Progenitor cell of endocrine pancreas (in vitro differentiated cells): ENCODE results near the gene SLC9A3. TPM values are rescaled to one million over a fixed set of nuclear protein-coding genes. Genes with fewer than 3 reads are reported as not detected.

Source experiments
- DNase-seq: peaks from one replicate; pipeline ENCODE4 v3.0.0; 2021; ENCODE audit warnings: low spot score; ENCODE audit not compliant: unreplicated experiment
- H3K27ac Mint-ChIP-seq: 2 replicates; pipeline ENCODE4 v1.8.0; 2021; ENCODE audit warnings: mild to moderate bottlenecking, moderate library complexity, mixed read lengths
- H3K27me3 Mint-ChIP-seq: 2 replicates; pipeline ENCODE4 v1.8.0; 2021; ENCODE audit warnings: mixed read lengths
- H3K36me3 Mint-ChIP-seq: 2 replicates; pipeline ENCODE4 v1.8.0; 2022; ENCODE audit warnings: mixed read lengths; ENCODE audit not compliant: insufficient read depth
- H3K4me1 Mint-ChIP-seq: 2 replicates; pipeline ENCODE4 v1.8.0; 2021; ENCODE audit warnings: low read depth, mixed read lengths
- H3K4me3 Mint-ChIP-seq: 2 replicates; pipeline ENCODE4 v1.8.0; 2021; ENCODE audit warnings: low read depth, mild to moderate bottlenecking, moderate library complexity, mixed read lengths
- H3K9me3 Mint-ChIP-seq: 2 replicates; pipeline ENCODE4 v1.8.0; 2021; ENCODE audit warnings: low read depth, mixed read lengths
- CTCF ChIP-seq: fragments of 200-600 bp; sonication (generic); IDR thresholded peaks from one replicate; pipeline ENCODE4 v1.5.0; 2021; ENCODE audit warnings: antibody characterized with exemption, mild to moderate bottlenecking; ENCODE audit not compliant: unreplicated experiment
- total RNA-seq: library from RNA; stranded (reverse); gene quantifications from 2 replicates; pipeline ENCODE4 v1.2.1, GENCODE V29; 2021

The SLC9A3 gene
- total RNA-seq, 1 donor from 2014 or later: 1.7 TPM

GRCh38 chr5:473551-474192, 50.6 kb downstream of the SLC9A3 start:
- no peak for TF ChIP-seq CTCF
- no peak for DNase-seq
- Mint-ChIP-seq H3K36me3 (no peaks in the 10 kb centered on the region), H3K27ac (peak overlapping the region; percentile 80), H3K4me1 (peaks cover 8% of the 10 kb centered on the region), H3K4me3 (peak overlapping the region; percentile 77), H3K9me3 (no peaks in the 10 kb centered on the region), H3K27me3 (peaks cover 3% of the 10 kb centered on the region)

- Mint-ChIP-seq H3K36me3 (no peaks in the 10 kb centered on the region), H3K9me3 (no peaks in the 10 kb centered on the region), H3K27ac (no peak overlapping the region), H3K4me1 (peaks cover 8% of the 10 kb centered on the region), H3K27me3 (peaks cover 3% of the 10 kb centered on the region), H3K4me3 (peak overlapping the region; percentile 71)
- peak; percentile 79 for DNase-seq
- TF ChIP-seq CTCF: no peak
These were observed 51.3 kb downstream of the SLC9A3 start for GRCh38 chr5:472656-473550.

GRCh38 chr5:472076-472655, 52.1 kb downstream of the SLC9A3 start:
- Mint-ChIP-seq H3K27me3 (peaks cover 3% of the 10 kb centered on the region), H3K9me3 (no peaks in the 10 kb centered on the region), H3K4me3 (peak overlapping the region; percentile 71), H3K36me3 (no peaks in the 10 kb centered on the region), H3K27ac (no peak overlapping the region), H3K4me1 (peaks cover 8% of the 10 kb centered on the region)
- no peak for DNase-seq
- no peak for TF ChIP-seq CTCF

GRCh38 chr5:471750-472058, 52.5 kb downstream of the SLC9A3 start:
- no peaks in the 10 kb centered on the region for H3K36me3 Mint-ChIP-seq
- no peak overlapping the region for H3K27ac Mint-ChIP-seq
- DNase-seq: no peak
- H3K4me1 Mint-ChIP-seq: peaks cover 8% of the 10 kb centered on the region
- H3K4me3 Mint-ChIP-seq: peak overlapping the region; percentile 71
- no peaks in the 10 kb centered on the region for H3K9me3 Mint-ChIP-seq
- TF ChIP-seq CTCF: no peak
- peaks cover 3% of the 10 kb centered on the region for H3K27me3 Mint-ChIP-seq

- TF ChIP-seq CTCF: no peak
- DNase-seq: no peak
- H3K9me3 Mint-ChIP-seq: no peaks in the 10 kb centered on the region
- peaks cover 3% of the 10 kb centered on the region for H3K27me3 Mint-ChIP-seq
- no peak overlapping the region for H3K27ac Mint-ChIP-seq
- H3K4me1 Mint-ChIP-seq: peaks cover 8% of the 10 kb centered on the region
- H3K36me3 Mint-ChIP-seq: no peaks in the 10 kb centered on the region
- H3K4me3 Mint-ChIP-seq: peak overlapping the region; percentile 71
These were observed 53.1 kb downstream of the SLC9A3 start for GRCh38 chr5:470961-471749.
